Stimulated activated CD4-positive, alpha-beta T cell treated with anti-CD3 and anti-CD28 coated beads, Interleukin-12 subunit alpha, Interleukin-12 subunit beta, amount 100 ng/mL, for 24 hours (primary cell): ENCODE results near the gene PTPRJ.

ENCODE experiments used
- DNase-seq, 2 experiments: peaks; one replicate each; pipeline ENCODE4 v3.0.0-alpha.2; 2020; ENCODE audit warnings: low read depth in 2 of 2

Gene PTPRJ

GRCh38 chr11:48037709-48038468 lies 57.5 kb downstream of the PTPRJ start:
- no peak for DNase-seq

- DNase-seq: no peak
Measured at GRCh38 chr11:48040830-48041444, 60.6 kb downstream of the PTPRJ start.

- DNase-seq: no peak
Measured at GRCh38 chr11:48041877-48042695, 61.7 kb downstream of the PTPRJ start.

- no peak for DNase-seq
Measured at GRCh38 chr11:48043111-48043990, 63.0 kb downstream of the PTPRJ start.

- DNase-seq: no peak
Measured at GRCh38 chr11:48043991-48044512, 63.7 kb downstream of the PTPRJ start.

GRCh38 chr11:48044577-48044976 lies 64.2 kb downstream of the PTPRJ start:
- no peak for DNase-seq

GRCh38 chr11:48045536-48045935 lies 65.2 kb downstream of the PTPRJ start:
- no peak for DNase-seq

- no peak for DNase-seq
Measured at GRCh38 chr11:48047616-48048015, 67.3 kb downstream of the PTPRJ start.

GRCh38 chr11:48049036-48049435 lies 68.7 kb downstream of the PTPRJ start:
- DNase-seq: no peak

- DNase-seq: no peak
Measured at GRCh38 chr11:48050304-48050703, 69.9 kb downstream of the PTPRJ start.

GRCh38 chr11:48051217-48051830 lies 71.0 kb downstream of the PTPRJ start:
- DNase-seq: no peak

GRCh38 chr11:48052183-48053044 lies 72.1 kb downstream of the PTPRJ start:
- DNase-seq: no peak

- DNase-seq: no peak
Measured at GRCh38 chr11:48054994-48055291, 74.6 kb downstream of the PTPRJ start.

GRCh38 chr11:48055292-48056132 lies 75.2 kb downstream of the PTPRJ start:
- DNase-seq: peak; percentile 19 to 54

- no peak for DNase-seq
Measured at GRCh38 chr11:48056325-48057183, 76.2 kb downstream of the PTPRJ start.

- no peak for DNase-seq
Measured at GRCh38 chr11:48058064-48058463, 77.7 kb downstream of the PTPRJ start.

GRCh38 chr11:48058788-48059187 lies 78.4 kb downstream of the PTPRJ start:
- no peak for DNase-seq

GRCh38 chr11:48062649-48063048 lies 82.3 kb downstream of the PTPRJ start:
- DNase-seq: no peak
